22Rv1 (cell line): ENCODE data around the gene REL.

ENCODE experiments used
- CTCF ChIP-seq: fragments of 450-650 bp; IDR thresholded peaks from 2 replicates; pipeline ENCODE4 v1.5.1; 2017; ENCODE audit warnings: mild to moderate bottlenecking
- ZFX ChIP-seq: fragments of 450-650 bp; IDR thresholded peaks from 2 replicates; pipeline ENCODE4 v1.6.1; 2017; ENCODE audit warnings: antibody characterized with exemption, borderline replicate concordance

GRCh38 chr2:60948926-60949579, 67.7 kb downstream of the REL start:
- TF ChIP-seq CTCF (no peak), ZFX (no peak)
